SHP77 (cell line): ENCODE measurements around the gene DNAI2.

Experiments used
- DNase-seq, 2 experiments: peaks; one replicate each; lab custom pipeline; 2025; lab: John Stamatoyannopoulos, UW

The DNAI2 gene

GRCh38 chr17:74274060-74274708 is at the start of gene DNAI2:
Gene DNAI2, plus strand, starts transcription at chr17:74274234. Its CDS starts 7,584 bp downstream, at chr17:74281818.
- DNase-seq, result no peak

GRCh38 chr17:74224959-74225725 is 48.9 kb upstream of the DNAI2 start:
- no peak for DNase-seq

GRCh38 chr17:74226252-74226651 is 47.8 kb upstream of the DNAI2 start:
- DNase-seq, result no peak

GRCh38 chr17:74227271-74228080 is 46.6 kb upstream of the DNAI2 start:
- no peak for DNase-seq

- DNase-seq, result no peak
Measured at GRCh38 chr17:74228306-74228978, 45.6 kb upstream of the DNAI2 start.

- DNase-seq, result no peak
Measured at GRCh38 chr17:74230896-74231295, 43.1 kb upstream of the DNAI2 start.

- DNase-seq, result no peak
Measured at GRCh38 chr17:74231928-74232907, 41.8 kb upstream of the DNAI2 start.

GRCh38 chr17:74233937-74234336 is 40.1 kb upstream of the DNAI2 start:
- no peak for DNase-seq

GRCh38 chr17:74234486-74234885 is 39.5 kb upstream of the DNAI2 start:
- DNase-seq, result no peak

- no peak for DNase-seq
Measured at GRCh38 chr17:74235040-74235581, 38.9 kb upstream of the DNAI2 start.

- no peak for DNase-seq
Measured at GRCh38 chr17:74235911-74236371, 38.1 kb upstream of the DNAI2 start.

- DNase-seq, result no peak
Measured at GRCh38 chr17:74237321-74237720, 36.7 kb upstream of the DNAI2 start.

GRCh38 chr17:74239172-74239571 is 34.9 kb upstream of the DNAI2 start:
- DNase-seq, result no peak

GRCh38 chr17:74240618-74241205 is 33.3 kb upstream of the DNAI2 start:
- no peak for DNase-seq

GRCh38 chr17:74241431-74241830 is 32.6 kb upstream of the DNAI2 start:
- no peak for DNase-seq

- no peak for DNase-seq
Measured at GRCh38 chr17:74241847-74242246, 32.2 kb upstream of the DNAI2 start.

- DNase-seq, result no peak
Measured at GRCh38 chr17:74243013-74243755, 30.9 kb upstream of the DNAI2 start.

- no peak for DNase-seq
Measured at GRCh38 chr17:74244128-74244527, 29.9 kb upstream of the DNAI2 start.

- DNase-seq, result no peak
Measured at GRCh38 chr17:74244548-74244947, 29.5 kb upstream of the DNAI2 start.
